RWPE1 (cell line): ENCODE measurements around the gene CPED1.
"Not testable (repeated sequence)": the region's sequence is repeated elsewhere in the genome, so short reads cannot be mapped to it uniquely, and the experiment has no call there.

Source experiments
- CTCF ChIA-PET: fragments of 350-600 bp; sonication (Branson Sonifier 250); formaldehyde crosslinking; extraction: SDS; loops from one replicate; lab custom pipeline; 2021; lab: Yijun Ruan, JAX
- POLR2A ChIA-PET: fragments of 400-600 bp; formaldehyde crosslinking; extraction: SDS; loops from one replicate; lab custom pipeline; 2020; ENCODE audit warnings: antibody characterized with exemption; ENCODE audit not compliant: low non-redundant PET; lab: Yijun Ruan, JAX
- DNase-seq: peaks from one replicate; pipeline ENCODE4 v3.0.0; 2012; ENCODE audit warnings: low spot score
- H3K27ac ChIP-seq: fragments of 450-650 bp; 2 replicates; pipeline ENCODE4 v1.5.1; 2017
- TF ChIP-seq, protein P1 (sequence below): fragments of 450-650 bp; conservative IDR thresholded peaks from 2 replicates; pipeline ENCODE4 v1.5.1; 2017; ENCODE audit warnings: low read depth, mild to moderate bottlenecking

Gene CPED1

DNA sequence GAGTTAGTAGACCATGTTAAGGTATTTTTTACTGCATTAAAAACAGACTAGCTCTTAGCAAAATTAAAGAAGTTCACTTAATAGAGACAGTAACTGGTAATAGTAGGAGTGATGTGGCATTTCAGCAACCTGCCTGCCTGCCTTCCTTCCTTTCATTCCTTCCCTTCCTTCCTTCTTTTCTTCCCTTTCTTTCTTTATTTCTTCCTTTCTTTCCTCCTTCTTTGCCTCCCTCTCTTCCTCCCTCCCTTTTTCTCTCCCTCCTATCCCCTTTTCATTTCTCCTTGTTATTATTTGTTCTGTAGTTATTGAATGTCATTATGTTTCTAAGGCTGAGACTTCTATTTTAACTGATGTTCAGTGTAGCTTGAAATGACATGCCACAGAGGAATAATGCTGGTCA, 193.8 kb downstream of the CPED1 start:
- ChIA-PET POLR2A (no interaction called here), CTCF (interaction anchor here (0.6 to 0.8 kb wide), 3 partner anchors 22 to 823 kb away, joined by 3 read pairs; no protein-coding TSS in a partner anchor)
- no peak for DNase-seq
- TF ChIP-seq, protein P1, sequence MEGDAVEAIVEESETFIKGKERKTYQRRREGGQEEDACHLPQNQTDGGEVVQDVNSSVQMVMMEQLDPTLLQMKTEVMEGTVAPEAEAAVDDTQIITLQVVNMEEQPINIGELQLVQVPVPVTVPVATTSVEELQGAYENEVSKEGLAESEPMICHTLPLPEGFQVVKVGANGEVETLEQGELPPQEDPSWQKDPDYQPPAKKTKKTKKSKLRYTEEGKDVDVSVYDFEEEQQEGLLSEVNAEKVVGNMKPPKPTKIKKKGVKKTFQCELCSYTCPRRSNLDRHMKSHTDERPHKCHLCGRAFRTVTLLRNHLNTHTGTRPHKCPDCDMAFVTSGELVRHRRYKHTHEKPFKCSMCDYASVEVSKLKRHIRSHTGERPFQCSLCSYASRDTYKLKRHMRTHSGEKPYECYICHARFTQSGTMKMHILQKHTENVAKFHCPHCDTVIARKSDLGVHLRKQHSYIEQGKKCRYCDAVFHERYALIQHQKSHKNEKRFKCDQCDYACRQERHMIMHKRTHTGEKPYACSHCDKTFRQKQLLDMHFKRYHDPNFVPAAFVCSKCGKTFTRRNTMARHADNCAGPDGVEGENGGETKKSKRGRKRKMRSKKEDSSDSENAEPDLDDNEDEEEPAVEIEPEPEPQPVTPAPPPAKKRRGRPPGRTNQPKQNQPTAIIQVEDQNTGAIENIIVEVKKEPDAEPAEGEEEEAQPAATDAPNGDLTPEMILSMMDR, result no peak
- no peak overlapping the region for H3K27ac ChIP-seq

DNA sequence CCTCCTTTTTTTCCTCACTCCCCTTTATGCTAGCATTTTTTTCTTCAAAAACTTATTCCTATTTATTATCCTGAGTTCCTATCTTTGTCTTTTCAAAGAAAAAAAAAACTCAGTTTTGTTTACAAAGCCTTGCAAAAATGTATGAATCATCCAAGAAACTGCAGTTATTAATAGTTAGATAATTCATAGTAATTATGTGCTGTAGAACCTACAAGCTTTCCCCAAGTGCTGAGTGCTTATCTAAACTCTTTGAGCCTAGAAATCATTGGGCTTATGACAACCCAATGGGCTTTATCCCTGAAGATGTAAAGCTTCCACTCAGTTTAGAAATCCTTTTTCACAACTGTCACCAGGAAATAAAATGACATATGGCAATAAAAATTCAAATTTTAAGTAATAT, 194.4 kb downstream of the CPED1 start:
- no peak for DNase-seq
- no peak overlapping the region for H3K27ac ChIP-seq
- CTCF ChIA-PET, result interaction anchor here (0.6 to 0.9 kb wide), 4 partner anchors 22 to 258 kb away, joined by 3 to 4 read pairs (median 3); no protein-coding TSS in a partner anchor
- POLR2A ChIA-PET, result no interaction called here
- TF ChIP-seq, protein P1, result no peak

DNA sequence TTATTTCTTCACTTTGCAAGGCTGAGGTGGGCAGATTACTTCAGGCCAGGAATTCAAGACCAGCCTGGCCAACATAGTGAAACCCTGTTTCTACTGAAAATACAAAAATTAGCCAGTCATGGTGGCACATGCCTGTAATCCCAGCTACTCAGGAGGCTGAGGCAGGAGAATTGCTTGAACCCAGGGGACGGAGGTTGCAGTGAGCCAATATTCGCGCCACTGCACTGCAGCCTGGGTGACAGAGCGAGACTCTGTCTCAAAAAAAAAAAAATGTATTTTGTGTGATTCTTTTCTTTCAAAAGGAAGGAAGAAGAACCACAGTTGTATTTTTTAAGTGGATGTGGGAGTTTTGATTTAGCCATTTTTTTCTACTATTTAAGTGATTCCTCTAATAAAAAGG, 195.4 kb downstream of the CPED1 start:
- DNase-seq, H3K27ac ChIP-seq, POLR2A ChIA-PET, CTCF ChIA-PET: not testable (repeated sequence)

DNA sequence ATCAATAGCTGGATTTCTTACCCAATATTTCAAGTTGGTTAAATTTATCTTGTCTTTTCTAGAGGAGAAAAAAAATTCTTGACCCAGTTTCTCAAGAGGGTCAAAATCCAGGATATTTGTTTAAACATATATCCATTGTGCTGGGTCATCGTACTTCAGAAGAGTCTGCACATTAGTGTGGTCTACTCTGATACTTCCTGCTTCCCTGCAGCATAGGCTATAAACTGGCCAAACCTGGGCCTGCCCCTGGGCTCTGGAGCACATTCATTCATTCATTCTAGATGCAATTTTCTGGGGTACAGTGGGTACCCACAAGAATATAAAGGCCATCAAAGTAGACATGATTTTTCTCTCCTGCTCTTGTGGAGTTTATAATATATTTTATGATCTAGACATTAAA, 198.2 kb downstream of the CPED1 start:
- no peak for DNase-seq
- H3K27ac ChIP-seq, result no peak overlapping the region
- ChIA-PET POLR2A (no interaction called here), CTCF (no interaction called here)
- TF ChIP-seq, protein P1, result no peak

DNA sequence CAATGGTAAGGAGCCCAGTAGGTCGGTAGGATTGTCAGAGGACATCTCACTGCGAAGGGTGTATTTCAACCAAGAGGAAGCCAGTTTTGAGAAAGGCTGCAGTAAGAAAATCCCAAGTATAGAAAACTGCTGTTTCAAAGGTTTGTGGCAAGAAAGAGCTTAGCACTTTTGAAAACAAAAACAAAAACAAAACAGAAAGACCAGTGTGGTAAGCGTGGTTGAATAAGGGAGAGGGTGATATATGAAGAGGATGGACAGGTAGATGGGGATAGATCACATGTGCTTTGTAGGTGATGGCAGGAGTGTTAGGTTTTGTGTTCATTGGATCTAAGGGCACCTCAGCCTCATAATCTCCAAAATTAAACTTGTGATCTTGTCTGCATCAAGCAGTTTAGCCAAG, 198.7 kb downstream of the CPED1 start:
- TF ChIP-seq, protein P1, result no peak
- POLR2A ChIA-PET, result no interaction called here
- CTCF ChIA-PET, result interaction anchor here (0.6 kb wide), 1 partner anchor 439 kb away, joined by 3 read pairs; no protein-coding TSS in a partner anchor
- DNase-seq, result no peak
- no peak overlapping the region for H3K27ac ChIP-seq

DNA sequence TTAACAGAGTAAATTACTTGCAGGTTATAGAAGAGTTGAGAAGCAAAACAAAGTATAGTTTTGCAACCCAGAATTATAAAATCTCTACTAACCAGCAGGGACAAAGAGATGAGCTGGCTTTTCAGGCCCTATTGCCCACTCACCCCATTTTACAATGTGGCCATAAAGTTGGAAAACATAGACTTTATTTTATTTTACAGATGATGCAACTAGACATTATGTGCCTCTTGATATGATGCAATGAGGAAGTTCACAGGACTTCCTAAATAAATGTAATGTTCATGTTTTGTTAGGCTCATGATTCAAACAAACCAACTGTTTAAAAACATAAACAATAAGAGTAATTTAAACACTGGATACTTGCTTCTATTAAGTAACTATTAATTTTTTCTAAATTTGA, 199.2 kb downstream of the CPED1 start:
- POLR2A ChIA-PET, result no interaction called here
- CTCF ChIA-PET, result interaction anchor here (0.6 kb wide), 1 partner anchor 438 kb away, joined by 3 read pairs; no protein-coding TSS in a partner anchor
- no peak overlapping the region for H3K27ac ChIP-seq
- TF ChIP-seq, protein P1, result no peak
- no peak for DNase-seq

DNA sequence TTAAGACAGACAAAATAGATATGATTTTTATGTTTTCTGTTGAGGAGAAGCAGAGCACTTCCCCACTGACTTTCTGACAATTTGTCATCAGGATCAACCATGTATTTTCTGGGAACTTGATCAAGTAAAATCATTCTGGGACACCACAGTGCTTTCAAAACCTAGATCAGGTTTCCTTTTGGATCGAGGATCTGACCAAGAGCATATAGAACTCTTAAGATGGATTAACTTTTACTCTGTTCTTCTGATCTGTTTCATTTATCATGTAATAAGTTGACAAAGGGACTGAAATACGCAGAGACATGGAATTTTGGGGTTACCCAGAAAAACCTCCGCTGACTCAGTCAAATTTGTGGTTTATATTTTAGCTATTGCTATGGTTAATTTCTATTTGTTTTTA, 204.3 kb downstream of the CPED1 start:
- CTCF ChIA-PET, result interaction anchor here (0.6 kb wide), 2 partner anchors 23 to 44 kb away, joined by 3 to 6 read pairs; no protein-coding TSS in a partner anchor
- no peak overlapping the region for H3K27ac ChIP-seq
- TF ChIP-seq, protein P1, result no peak
- no peak for DNase-seq
- POLR2A ChIA-PET, result no interaction called here
